ENCODE results near the gene NSL1.

DNA sequence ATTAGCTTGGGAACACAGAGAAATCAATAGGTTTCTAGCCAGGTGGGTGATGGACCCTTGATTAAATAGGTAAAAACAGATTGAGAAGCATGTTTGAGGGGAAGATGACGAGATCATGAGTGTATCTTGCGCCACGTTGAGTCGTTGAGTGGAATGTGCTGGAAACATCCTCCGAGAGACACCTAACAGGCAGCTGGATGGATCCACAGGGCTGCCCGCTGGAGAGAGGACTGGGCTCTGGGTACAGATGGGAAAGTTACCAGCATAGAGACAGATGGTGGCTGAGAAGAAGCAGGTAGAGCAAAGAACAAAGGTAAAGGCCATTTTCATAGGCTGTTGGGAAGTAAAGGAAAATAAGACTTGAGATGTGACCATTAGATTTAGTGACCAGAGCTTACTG lies 107.5 kb downstream of the NSL1 start:
- TF ChIP-seq, protein P1, sequence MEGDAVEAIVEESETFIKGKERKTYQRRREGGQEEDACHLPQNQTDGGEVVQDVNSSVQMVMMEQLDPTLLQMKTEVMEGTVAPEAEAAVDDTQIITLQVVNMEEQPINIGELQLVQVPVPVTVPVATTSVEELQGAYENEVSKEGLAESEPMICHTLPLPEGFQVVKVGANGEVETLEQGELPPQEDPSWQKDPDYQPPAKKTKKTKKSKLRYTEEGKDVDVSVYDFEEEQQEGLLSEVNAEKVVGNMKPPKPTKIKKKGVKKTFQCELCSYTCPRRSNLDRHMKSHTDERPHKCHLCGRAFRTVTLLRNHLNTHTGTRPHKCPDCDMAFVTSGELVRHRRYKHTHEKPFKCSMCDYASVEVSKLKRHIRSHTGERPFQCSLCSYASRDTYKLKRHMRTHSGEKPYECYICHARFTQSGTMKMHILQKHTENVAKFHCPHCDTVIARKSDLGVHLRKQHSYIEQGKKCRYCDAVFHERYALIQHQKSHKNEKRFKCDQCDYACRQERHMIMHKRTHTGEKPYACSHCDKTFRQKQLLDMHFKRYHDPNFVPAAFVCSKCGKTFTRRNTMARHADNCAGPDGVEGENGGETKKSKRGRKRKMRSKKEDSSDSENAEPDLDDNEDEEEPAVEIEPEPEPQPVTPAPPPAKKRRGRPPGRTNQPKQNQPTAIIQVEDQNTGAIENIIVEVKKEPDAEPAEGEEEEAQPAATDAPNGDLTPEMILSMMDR (IDR thresholded peaks at IDR 0.05), result no peak
- no peak for TF ChIP-seq ZFX (IDR thresholded peaks at IDR 0.05; ENCODE audit: borderline replicate concordance)

Data from 22Rv1 (cell line).